NB4 (cell line): Measurements from ENCODE around the gene CYP46A1.

Experiments used
- CTCF ChIP-seq: IDR thresholded peaks from one replicate; pipeline ENCODE4 v1.5.1; 2012; ENCODE audit warnings: low read depth, low read length
- MAX ChIP-seq: IDR thresholded peaks from 2 replicates; pipeline ENCODE4 v1.6.1; 2011; ENCODE audit warnings: low read depth, low read length
- POLR2A ChIP-seq: IDR thresholded peaks from 2 replicates; pipeline ENCODE4 v1.6.1; 2011; ENCODE audit warnings: mild to moderate bottlenecking; ENCODE audit not compliant: insufficient read length; ENCODE audit errors: extremely low read depth

DNA sequence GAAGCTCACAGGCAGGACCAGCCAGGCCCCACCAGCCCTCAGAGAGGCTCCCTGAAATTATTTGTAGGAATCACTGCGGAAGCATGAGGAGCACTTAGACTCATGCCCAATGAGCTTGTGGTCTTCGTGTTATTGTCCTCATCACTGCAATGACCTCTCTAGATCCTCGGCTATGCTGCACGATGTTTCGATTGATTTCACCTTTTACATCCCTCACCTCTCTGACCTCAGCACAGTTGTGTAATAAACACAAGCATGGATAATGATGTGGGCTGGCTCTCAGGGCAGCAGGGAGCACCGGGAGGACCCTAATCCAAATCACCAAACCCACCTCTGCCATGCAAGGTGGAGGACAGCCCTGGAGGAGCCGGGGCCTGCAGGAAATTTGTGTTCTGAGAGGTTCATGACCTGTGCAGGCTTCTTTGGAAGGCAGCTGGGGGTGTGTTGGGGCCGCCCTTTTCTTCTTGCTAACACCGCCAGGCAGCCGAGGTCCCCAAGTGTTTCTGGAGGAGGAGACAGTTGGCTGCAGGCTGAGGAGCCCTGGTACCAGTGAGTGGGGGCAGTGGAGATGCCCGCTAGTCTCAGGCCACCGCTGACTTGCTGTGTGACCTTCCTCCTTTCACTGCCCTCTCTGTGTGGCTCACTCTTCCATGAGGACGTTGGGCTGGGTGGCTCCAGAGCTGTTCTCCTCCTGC is 79.6 kb downstream of the CYP46A1 start:
- TF ChIP-seq POLR2A = no peak
- no peak for TF ChIP-seq CTCF
- no peak for TF ChIP-seq MAX
